ENCODE results near the gene STK24.
A peak's percentile ranks its signal among the peaks of the same experiment; 100 is the strongest.

The STK24 gene

DNA sequence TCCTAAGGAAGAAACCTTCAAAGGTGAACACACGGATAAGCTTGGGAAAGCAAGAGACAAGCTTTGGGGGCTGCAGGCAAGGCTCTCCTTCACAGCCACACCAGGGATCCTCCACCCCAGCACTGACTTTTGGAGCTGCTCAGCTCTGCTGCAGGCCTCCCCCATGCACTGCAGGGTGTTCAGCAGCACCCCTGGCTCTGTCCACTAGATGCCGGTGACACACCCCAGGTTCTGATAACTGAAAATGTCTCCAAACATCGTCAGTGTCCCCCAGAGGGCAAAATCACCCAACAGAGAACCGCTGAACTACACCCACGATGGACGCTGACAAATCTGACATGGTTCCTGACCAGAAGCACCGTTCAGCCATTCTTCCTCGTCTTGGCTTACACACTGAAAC, 90.5 kb downstream of the STK24 start:
- no peak for DNase-seq

DNA sequence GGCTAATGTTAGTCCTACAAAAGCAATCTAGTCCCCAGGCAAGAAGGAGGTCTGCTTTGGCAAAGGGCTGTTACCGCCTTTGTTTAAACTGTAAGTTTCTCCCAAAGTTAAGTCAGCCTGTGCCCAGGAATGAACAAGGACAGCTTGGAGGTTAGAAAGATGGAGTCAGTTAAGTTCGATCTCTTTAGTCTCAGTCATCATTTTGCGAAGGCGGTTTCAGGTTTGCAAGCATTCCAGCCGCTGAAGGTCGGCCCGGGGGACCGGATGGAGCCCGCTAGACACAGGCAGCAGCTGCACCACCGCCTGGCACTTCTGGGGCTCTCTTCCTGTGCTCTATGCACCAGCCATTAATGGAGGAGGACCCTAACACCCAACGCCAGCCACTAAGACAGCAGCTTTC, 91.3 kb downstream of the STK24 start:
- DNase-seq = no peak

DNA sequence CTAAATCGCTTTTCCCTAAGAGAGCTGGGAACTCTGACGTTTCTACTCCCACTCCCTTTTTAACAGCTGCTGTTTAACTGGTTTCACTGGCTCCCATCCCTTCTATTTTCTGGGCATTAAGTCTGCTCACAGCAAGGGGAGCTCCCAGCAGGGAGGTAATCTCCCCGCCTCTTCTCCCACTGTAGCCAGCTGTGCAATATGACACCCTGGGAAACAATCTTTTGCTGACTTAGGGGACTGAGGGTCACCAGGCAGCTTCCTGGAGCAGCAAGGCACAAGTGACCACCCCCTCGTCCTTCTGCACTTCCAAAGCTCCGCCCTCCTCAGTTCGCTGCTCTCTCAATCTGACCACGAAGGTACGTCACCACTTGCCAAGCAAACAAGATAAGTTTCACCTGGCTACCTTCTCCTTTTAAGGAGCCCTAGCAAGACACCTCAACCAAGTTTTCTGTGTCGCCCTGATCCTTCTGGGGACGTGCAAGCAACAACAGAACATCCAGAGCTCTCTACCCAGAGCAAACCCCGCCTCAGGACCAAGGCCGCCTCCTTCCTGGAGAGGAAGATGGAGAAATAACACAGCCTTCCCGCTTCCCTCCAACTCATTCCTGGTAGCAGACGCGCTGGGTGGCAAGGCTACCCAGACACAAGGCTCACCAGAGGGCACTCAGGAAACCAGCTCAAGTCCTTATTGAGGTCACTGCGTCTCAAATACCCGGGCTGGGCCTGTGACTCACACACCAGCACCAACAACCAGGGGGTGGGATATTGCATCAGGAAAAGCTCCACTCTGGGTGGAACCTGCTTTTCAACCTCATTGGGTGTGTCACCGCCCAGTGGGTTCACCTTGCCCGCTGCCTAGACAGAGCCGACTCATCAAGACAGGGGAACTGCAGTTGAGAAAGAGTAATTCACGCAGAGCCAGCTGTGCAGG, 92.4 kb downstream of the STK24 start:
- no peak for DNase-seq

DNA sequence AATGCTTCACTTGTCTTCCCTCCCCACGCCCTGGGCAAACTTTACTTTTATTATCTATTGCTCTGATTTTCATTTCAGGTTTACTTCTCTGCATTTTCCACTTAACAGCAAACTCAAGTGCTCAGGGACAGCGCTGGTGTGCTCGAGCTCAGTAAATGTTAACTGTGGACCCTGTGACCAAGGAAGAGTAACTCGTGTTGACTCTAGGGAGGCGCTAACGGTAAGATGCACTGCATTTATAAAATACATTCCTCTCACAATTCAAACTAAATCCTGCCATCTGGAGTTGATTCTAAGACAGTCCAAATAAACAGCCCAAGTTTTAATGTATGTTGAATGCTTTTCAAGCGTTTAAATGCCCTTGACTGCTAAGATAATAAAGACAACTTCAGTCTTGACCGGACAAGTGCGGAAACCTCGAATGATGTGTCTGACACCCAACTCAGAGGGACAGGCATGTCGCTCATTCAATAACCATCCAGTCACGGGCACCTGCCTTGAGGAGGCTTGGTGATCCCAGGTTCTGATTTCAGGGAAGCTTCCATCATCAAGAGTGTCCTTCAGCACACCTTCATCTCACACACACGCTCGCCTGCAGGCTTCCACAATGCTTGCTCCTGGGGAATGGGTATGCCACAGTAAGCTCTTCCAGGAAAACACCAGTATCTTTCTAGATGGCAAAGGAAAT, 93.2 kb downstream of the STK24 start:
- no peak for DNase-seq

DNA sequence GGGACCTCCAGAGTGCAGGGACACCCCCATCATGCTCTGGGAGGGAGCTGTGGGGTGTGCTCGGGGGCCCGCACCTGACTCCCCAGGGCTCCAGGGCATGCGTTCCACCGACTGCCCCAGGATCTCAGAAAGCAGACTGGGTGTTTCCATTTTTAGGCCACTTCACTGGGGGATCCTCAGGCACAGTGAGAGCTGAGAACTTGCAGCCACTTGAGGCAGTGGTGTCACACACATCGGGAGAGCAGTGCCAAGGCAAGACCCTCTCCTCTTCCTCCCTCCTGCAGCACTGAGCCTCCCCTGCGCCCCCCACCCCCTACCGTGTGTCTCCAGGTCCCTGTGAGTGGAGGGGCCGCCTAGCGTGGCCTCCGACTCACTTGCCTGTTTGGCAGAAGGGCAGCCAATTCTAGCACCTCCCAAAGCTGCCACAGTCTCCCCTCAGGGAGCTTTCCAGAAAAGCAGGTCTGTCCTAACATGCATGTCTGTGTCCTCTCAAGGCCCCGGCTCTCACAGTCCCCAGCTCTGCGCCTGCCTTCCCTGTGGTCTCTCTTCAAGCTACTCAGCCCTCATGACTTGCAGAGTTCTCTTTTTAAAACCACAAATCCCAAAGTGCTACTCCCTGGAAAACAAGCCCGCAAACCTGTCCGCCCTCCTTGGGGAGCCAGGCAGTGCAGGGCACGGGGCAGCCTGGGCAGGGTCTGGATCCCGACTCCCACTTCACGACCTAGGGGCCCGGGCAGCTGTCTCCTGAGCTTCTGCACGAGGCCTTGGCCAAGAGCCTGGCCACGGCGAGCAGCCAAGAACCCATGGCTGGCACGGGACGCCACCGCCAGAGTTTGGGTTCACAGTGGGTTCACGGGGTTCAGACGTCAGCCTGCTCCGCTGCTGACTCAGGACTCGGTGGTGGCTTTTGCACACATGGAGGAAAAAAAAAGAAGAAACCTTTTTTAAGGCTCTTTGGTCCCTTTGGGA, 94.1 kb downstream of the STK24 start:
- DNase-seq = no peak

DNA sequence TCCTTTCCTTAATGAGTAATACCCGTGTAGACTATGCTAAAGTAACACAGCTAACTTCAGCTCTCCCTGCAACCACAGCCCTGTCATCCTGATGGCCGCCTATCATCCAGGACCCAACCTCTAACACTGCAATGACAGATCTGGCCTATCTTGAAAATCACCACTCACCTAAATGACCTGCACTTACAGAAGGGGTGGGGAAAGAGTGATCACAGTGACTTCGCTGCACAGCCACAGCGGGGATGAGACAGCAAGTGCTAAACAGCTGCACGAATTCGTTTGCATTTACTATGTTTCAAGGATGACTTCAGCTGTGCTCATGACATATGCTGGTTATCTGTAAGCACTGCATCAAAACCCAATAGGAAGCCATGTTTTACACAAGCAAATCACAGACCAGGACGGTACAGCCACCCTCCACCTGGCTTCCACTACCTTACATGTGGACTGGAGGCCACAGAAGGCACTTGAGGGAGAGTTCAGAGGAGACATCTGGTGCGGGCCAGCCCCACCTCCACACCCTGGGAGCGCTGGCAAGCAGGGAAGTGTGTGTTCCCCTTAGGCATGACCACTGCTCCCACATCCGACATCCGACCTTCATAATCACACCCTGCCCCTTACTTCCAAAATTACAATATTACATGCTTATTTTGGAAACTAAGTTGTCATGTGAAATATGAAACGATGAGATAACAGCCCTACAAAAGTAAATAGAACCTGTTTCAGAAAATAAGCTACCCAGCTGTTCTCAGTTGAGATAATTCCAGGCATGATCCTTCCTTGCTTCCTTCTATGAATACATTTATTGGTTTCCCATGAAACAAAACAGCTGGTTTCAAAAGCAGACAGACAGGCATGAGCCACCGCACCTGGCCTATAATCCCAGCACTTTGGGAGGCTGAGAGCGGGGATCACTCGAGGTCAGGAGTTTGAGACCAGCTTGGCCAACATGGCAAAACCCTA, 95.7 kb downstream of the STK24 start:
- no peak for DNase-seq

DNA sequence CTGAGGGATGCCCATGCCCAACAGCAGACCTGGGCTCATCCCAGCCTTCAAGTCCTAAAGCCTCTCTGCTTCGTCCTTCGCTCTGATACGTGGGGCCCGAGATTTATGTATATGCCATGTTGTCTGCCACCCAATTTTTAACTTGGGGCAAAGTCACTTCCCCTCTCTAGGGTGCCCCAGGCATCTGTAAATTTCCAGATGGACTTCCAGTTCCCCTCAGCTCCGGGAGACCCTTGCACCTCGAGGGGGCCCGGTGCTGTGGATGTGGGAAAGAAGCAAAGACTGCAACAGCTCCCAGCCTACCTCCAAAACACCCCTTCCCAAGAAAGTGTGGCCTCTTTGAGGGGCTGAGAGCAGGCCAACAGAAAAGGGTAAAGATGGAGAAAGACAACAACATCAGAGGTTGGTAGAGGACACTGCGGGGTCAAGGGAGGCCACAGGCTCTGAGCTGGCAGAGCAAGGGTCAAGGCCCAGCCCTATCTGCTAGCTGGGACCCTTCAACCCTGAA, 97.4 kb downstream of the STK24 start:
- no peak for DNase-seq

DNA sequence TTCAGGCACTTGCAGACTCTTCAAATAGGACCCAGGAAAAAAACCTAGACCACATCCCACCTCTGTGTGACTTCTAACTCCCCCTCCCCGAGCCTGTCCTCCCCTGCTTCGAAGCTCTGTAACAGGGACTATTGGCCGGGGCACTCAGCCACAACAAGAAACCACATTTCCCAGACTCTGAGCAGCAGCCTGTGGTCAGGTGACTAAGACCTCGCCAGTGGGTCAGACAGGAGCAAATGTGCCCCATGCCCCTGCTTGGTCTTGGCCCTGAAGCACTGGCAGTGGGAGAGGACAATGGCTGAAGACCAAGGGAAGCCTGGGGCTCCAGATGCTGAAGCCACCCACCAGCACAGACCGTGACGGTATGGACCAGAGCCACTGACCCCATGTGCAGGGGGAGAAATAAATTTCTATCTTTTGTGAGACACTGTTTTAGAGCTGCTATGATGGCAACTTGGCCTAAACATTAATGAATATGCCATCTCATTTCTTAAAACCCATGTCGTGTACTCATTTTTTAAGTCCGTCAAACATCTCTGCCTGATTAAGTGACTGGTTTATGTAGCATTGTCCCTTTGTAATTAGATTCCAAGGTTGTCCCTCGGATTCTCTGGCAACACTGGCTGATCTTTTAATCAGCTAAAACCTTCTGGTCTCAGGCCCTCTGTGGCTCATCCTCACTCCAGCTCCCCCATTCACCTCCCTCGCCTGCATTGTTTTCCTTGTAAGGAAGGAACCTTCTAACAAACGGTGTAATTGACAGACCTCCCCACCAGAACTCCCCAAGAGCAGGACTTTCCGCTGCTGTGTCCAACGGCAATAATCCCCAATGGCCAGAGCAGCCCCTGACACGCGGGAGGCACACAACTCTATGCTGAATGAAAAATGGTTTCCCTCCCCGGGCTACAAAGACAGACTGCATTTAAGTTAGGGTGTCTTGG, 98.4 kb downstream of the STK24 start:
- peak; percentile 31 for DNase-seq

DNA sequence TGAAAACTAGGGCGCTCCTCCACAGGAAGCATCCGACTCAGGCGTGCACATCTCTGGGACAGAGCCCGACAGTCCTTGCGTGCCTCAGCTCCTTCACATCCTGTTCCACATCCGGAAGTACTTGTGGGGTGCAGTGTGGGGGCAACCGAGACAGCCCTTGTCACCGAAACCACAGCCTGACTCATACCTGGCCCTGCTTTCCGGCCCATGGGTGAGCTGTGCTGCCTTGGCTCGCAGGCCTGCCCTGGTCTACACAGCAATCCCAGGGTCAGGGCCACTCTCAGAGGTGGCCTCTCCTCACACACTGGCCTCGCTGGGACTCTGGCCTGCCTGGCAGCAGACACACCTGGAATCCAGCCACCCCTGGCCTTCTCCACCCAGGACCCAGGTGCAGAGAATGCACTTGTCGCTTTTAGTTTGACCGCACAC, 100.4 kb downstream of the STK24 start:
- peak; percentile 54 for DNase-seq

DNA sequence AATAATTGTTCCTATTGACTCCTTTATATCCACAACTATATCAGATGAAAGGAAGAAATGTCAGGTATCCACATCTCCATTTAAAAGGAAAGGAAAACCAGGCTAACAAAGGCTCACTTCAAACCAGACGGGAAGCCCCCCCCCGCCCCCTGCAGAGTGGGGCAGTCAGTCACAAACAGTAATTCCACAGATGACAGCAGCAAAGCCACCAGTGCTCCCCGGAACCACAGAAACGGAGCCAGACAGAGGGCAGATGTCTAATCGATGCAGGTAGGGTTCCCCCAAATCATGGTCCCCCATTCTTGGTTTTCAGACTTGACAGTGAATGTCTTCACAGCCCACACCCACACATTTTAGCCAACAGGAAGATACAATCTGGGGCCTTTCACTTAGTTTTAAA, 100.8 kb downstream of the STK24 start:
- DNase-seq = no peak

DNA sequence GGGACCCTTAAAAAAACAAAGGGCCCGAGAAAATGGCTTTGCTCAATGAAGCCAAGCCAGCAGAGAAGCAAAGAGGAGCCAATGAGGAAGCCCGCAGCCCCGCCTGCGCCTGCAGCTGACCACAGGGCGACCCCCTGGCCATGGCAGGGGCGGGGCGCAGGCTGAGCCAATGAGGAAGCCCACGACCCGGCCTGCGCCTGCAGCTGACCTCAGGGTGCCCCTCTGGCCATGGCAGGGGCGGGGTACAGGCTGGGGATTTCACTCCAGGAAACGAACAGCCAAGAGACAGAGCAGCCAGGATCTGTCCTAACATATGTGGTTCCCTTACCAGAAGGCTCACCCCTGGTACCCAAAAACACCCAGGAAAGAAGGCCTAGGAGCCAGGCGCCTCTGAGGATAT, 101.4 kb downstream of the STK24 start:
- no peak for DNase-seq

DNA sequence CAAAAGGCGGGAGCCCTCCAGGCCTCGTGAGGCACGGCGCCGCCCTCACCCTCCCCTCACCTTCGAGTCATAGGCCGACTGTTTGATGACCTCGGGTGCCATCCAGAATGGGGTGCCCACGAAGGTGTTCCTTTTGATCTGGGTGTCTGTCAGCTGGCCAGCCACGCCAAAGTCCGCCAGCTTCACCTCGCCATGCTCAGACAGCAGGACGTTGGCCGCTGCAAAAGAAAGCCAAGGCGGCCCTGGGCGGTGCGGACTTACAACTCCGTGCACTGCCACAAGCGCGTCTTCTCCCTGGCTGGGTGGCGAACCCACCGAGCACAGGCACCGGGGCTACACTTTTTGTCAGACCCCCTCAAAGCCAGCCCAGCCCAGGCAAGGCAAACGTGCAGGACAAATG, 102.1 kb downstream of the STK24 start:
- DNase-seq = no peak

DNA sequence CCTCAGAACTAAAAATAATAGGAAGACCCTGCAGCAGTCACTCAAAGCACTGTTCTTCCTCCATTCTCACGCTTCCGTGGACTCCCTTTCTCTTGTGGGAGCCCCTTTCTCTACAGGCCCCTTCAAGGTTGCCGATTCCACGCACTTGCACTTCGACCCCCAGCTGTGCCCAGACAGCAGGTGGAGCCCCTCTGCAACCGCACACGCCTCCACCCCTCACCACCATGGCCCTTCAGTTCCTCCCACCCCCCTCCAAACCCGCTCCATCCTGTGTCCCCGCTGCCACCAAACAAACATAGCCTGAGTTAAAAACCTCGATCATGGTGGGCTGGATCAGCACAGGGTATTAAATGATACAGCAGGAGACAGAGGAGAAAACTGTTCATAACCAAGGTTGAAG, 102.6 kb downstream of the STK24 start:
- no peak for DNase-seq

DNA sequence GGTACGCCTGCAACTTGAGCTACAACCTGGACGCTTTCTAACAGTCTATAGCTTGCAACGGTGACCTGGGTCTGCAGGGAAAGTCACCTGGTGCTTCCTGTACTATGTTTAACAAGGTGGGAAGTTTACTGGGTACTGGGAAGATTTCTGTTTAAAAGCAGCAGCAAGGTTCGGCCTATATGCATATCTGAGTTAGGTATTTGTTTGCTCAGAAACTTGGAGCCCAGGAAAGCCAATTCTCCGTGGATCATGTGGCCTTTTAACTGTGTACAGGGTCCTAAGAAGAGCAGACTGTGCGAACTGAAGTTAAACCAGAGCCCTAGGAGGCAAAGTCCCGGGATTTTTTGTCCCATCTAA, 103.1 kb downstream of the STK24 start:
- no peak for DNase-seq

DNA sequence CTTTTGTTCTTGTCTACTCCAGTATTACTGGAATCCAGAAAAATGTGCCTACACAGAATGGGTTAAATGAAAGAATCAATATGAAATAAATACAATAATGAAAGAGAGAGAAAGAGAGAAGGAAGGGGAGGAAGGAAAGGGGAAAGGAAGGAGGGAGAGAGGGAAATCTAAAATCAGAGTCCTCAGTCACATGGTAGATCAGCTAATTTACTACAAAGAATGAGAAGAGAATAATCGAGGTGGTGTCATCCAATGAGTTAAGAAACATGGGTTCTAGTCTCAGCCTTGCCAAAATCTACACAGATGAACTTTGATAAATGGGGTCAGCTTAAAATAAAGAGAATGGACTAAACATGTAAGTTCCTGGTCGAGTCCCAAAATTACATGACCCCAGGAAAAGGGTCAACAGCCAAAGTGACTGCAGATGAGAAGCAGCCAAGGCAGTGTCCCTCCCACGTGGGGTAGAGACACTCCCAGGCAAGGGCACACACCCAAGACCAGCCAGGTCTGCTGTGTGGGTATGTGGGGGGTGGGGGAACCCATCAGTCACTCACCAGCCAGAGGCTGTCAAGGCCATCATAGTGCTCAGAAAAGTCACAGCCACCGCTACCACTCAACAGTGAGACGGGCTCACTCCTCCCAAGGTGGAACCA, 103.6 kb downstream of the STK24 start:
- DNase-seq = no peak

DNA sequence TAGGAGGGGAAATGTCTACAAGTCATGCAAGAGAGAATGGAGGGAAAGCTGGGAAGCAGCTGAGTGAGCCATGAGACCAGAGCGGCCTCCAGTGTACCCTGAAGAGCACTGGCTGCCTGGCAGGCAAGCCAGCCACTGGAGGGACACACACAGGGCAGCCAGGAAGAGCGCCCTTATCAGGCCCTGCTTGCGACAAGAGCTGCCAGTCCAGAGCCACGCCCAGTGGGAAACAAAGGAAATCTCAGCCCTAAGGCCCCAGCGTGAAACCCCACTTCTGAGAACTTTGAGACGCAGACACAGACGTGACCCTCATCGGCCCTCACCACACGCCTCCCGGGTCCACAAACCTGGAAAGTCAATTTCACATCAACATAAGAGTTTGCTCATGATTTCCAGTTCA, 105.0 kb downstream of the STK24 start:
- no peak for DNase-seq

DNA sequence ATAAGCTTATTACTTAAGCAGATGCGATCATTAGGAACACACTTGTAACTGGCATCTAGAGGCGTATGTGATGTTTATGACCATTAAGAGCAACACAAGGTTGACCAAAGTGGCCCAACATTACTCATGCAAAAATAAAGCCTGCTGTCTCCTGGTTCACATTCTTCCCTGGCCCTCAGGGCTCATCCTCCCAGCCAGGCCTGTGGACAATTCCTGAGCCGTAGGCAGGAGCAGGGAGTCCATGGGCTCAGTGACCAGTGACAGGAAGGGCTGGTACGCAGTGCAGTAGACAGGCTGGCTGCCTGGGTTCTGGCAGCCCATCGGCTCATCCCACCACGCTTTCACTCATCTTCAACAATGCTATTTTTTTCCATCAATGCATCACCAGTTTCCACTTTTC, 106.0 kb downstream of the STK24 start:
- DNase-seq = no peak

DNA sequence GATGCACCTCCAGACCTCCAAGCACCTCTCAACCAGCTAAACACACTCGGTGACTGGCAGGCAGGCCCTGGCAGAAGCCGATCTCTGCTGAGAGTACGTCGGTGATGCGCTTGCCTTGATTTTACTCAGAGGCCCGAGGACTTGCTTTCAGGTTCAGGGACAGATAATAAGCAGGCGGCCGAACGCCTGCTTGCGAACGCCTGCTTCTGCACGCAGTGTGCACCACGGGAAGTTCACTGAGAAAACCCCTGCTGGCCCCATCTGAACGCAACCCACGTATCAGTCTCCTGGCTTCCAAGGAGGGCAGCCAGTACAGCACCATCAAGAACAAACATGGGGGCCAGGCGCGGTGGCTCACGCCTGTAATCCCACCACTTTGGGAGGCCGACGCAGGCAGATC, 108.0 kb downstream of the STK24 start:
- DNase-seq = no peak

DNA sequence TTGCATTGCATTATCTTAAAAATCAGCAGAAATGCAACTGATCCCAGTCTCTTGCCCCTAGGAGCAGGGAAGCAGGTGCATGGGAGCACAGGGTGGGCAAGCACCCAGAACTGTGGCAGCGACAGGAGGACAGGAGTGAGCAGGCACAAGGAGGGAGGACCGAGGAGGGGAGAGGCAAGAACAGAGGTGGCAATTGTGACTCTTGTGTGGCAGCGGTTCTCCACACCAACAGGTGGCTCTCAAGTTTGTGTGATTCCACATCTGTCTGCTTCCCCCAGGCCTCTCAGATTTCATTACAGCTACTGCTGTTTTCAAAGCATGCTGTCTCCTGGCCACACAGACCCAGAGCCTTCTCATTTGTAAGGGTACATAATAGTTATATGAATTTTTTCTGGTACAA, 108.5 kb downstream of the STK24 start:
- no peak for DNase-seq

All from KG1 (cell line).